ENCODE measurements around the gene DNAH12. TPM values are rescaled to one million over a fixed set of nuclear protein-coding genes. Genes with fewer than 3 reads are reported as not detected.

DNAH12 gene
- total RNA-seq, 8 experiments from 2014 or later: 0.21 to 6.6 (median 0.75) TPM

GRCh38 chr3:57281715-57282114 lies 262.4 kb downstream of the DNAH12 start:
- no peaks in the 10 kb centered on the region for H3K4me1 ChIP-seq (replicated peaks in 1 of 2)
- in situ Hi-C loops (cut with MboI; ENCODE audit: low pct_unique_long_range_greater_than_20kb in 2 of 9, low sequenced_read_pairs in 9 of 9, unreplicated experiment in 9 of 9): no loop called here
- WGBS, 10 experiments: 0 to 100% (median 85%) methylated on average over 1 of the region's 1 CpG; no CpG with 5 or more reads in 2 of the 10 experiments
- no peak overlapping the region for H3K4me3 ChIP-seq
- H3K27ac ChIP-seq: no peak overlapping the region
- ATAC-seq (replicated peaks in 6 of 8): peak in 1 of 8 experiments; percentile 48

GRCh38 chr3:57279685-57280084 lies 264.5 kb downstream of the DNAH12 start:
- ATAC-seq (replicated peaks in 6 of 8): no peak
- no peak overlapping the region for H3K27ac ChIP-seq
- 80 to 100% (median 93%) methylated on average over 1 to 5 of the region's 5 CpGs; no CpG with 5 or more reads in 3 of the 10 experiments for WGBS, 10 experiments
- no peak overlapping the region for H3K4me3 ChIP-seq
- in situ Hi-C loops (cut with MboI; ENCODE audit: low pct_unique_long_range_greater_than_20kb in 2 of 9, low sequenced_read_pairs in 9 of 9, unreplicated experiment in 9 of 9): no loop called here
- H3K4me1 ChIP-seq (replicated peaks in 1 of 2): no peaks in the 10 kb centered on the region

GRCh38 chr3:57278237-57278636 lies 265.9 kb downstream of the DNAH12 start:
- 100% methylated on average over 1 of the region's 1 CpG; no CpG with 5 or more reads in 6 of the 10 experiments for WGBS, 10 experiments
- H3K4me3 ChIP-seq: no peak overlapping the region
- no peak overlapping the region for H3K27ac ChIP-seq
- no peaks in the 10 kb centered on the region for H3K4me1 ChIP-seq (replicated peaks in 1 of 2)
- ATAC-seq (replicated peaks in 6 of 8): no peak
- in situ Hi-C loops (cut with MboI; ENCODE audit: low pct_unique_long_range_greater_than_20kb in 2 of 9, low sequenced_read_pairs in 9 of 9, unreplicated experiment in 9 of 9): no loop called here

GRCh38 chr3:57275393-57275792 lies 268.8 kb downstream of the DNAH12 start:
- no peak overlapping the region for H3K4me3 ChIP-seq
- in situ Hi-C loops (cut with MboI; ENCODE audit: low pct_unique_long_range_greater_than_20kb in 2 of 9, low sequenced_read_pairs in 9 of 9, unreplicated experiment in 9 of 9): no loop called here
- no peak for ATAC-seq (replicated peaks in 6 of 8)
- WGBS, 10 experiments: 33 to 100% (median 93%) methylated on average over 1 to 2 of the region's 2 CpGs; no CpG with 5 or more reads in 3 of the 10 experiments
- no peak overlapping the region for H3K27ac ChIP-seq
- H3K4me1 ChIP-seq (replicated peaks in 1 of 2): no peaks in the 10 kb centered on the region

GRCh38 chr3:57274845-57275244 lies 269.3 kb downstream of the DNAH12 start:
- WGBS, 10 experiments: 90 to 100% (median 99%) methylated on average over 2 to 5 of the region's 6 CpGs; no CpG with 5 or more reads in 4 of the 10 experiments
- no peak for ATAC-seq (replicated peaks in 6 of 8)
- Histone ChIP-seq H3K27ac (no peak overlapping the region), H3K4me3 (no peak overlapping the region), H3K4me1 (replicated peaks in 1 of 2) (no peaks in the 10 kb centered on the region)
- in situ Hi-C loops (cut with MboI; ENCODE audit: low pct_unique_long_range_greater_than_20kb in 2 of 9, low sequenced_read_pairs in 9 of 9, unreplicated experiment in 9 of 9): no loop called here

GRCh38 chr3:57268416-57268815 lies 275.7 kb downstream of the DNAH12 start:
- Histone ChIP-seq H3K4me1 (replicated peaks in 1 of 2) (no peaks in the 10 kb centered on the region), H3K4me3 (no peak overlapping the region), H3K27ac (no peak overlapping the region)
- 57 to 100% (median 89%) methylated on average over 1 of the region's 1 CpG; no CpG with 5 or more reads in 1 of the 10 experiments for WGBS, 10 experiments
- in situ Hi-C loops (cut with MboI; ENCODE audit: low pct_unique_long_range_greater_than_20kb in 2 of 9, low sequenced_read_pairs in 9 of 9, unreplicated experiment in 9 of 9): no loop called here
- peak in 1 of 8 experiments; percentile 37 for ATAC-seq (replicated peaks in 6 of 8)

- ATAC-seq (replicated peaks in 6 of 8): no peak
- in situ Hi-C loops (cut with MboI; ENCODE audit: low pct_unique_long_range_greater_than_20kb in 2 of 9, low sequenced_read_pairs in 9 of 9, unreplicated experiment in 9 of 9): no loop called here
- Histone ChIP-seq H3K4me1 (replicated peaks in 1 of 2) (no peaks in the 10 kb centered on the region), H3K4me3 (no peak overlapping the region), H3K27ac (no peak overlapping the region)
- 82 to 100% (median 99%) methylated on average over 2 to 3 of the region's 3 CpGs for WGBS, 10 experiments
These were observed 282.2 kb downstream of the DNAH12 start for GRCh38 chr3:57261929-57262328.

GRCh38 chr3:57261119-57261518 lies 283.0 kb downstream of the DNAH12 start:
- 78 to 100% (median 93%) methylated on average over 1 to 4 of the region's 4 CpGs for WGBS, 10 experiments
- Histone ChIP-seq H3K27ac (no peak overlapping the region), H3K4me1 (replicated peaks in 1 of 2) (no peaks in the 10 kb centered on the region), H3K4me3 (no peak overlapping the region)
- ATAC-seq (replicated peaks in 6 of 8): no peak
- in situ Hi-C loops (cut with MboI; ENCODE audit: low pct_unique_long_range_greater_than_20kb in 2 of 9, low sequenced_read_pairs in 9 of 9, unreplicated experiment in 9 of 9): no loop called here

GRCh38 chr3:57257678-57258077 lies 286.5 kb downstream of the DNAH12 start:
- H3K27ac ChIP-seq: no peak overlapping the region
- in situ Hi-C loops (cut with MboI; ENCODE audit: low pct_unique_long_range_greater_than_20kb in 2 of 9, low sequenced_read_pairs in 9 of 9, unreplicated experiment in 9 of 9): no loop called here

GRCh38 chr3:57256844-57257243 lies 287.3 kb downstream of the DNAH12 start:
- Histone ChIP-seq H3K27ac (no peak overlapping the region), H3K4me1 (replicated peaks in 1 of 2) (no peaks in the 10 kb centered on the region), H3K4me3 (no peak overlapping the region)
- 50 to 100% (median 80%) methylated on average over 1 to 3 of the region's 3 CpGs; no CpG with 5 or more reads in 1 of the 10 experiments for WGBS, 10 experiments
- in situ Hi-C loops (cut with MboI; ENCODE audit: low pct_unique_long_range_greater_than_20kb in 2 of 9, low sequenced_read_pairs in 9 of 9, unreplicated experiment in 9 of 9): no loop called here
- ATAC-seq (replicated peaks in 6 of 8): no peak

More at GRCh38 chr3:57257678-57258077, 286.5 kb downstream of the DNAH12 start:
- H3K4me3 ChIP-seq: no peak overlapping the region
- no peak for ATAC-seq (replicated peaks in 6 of 8)
- H3K4me1 ChIP-seq (replicated peaks in 1 of 2): no peaks in the 10 kb centered on the region

- 0 to 89% (median 40%) methylated on average over 1 of the region's 1 CpG; no CpG with 5 or more reads in 2 of the 10 experiments for WGBS, 10 experiments
- peak in 6 of 8 experiments; percentile 38 to 73 (median 60) for ATAC-seq (replicated peaks in 6 of 8)
- H3K4me1 ChIP-seq (replicated peaks in 1 of 2): no peaks in the 10 kb centered on the region
- H3K4me3 ChIP-seq: no peak overlapping the region
- in situ Hi-C loops (cut with MboI; ENCODE audit: low pct_unique_long_range_greater_than_20kb in 2 of 9, low sequenced_read_pairs in 9 of 9, unreplicated experiment in 9 of 9): no loop called here
- H3K27ac ChIP-seq: no peak overlapping the region
These were observed 291.7 kb downstream of the DNAH12 start for GRCh38 chr3:57252404-57252803.

- no peak overlapping the region for H3K4me3 ChIP-seq
- H3K4me1 ChIP-seq (replicated peaks in 1 of 2): no peaks in the 10 kb centered on the region
- 6 to 92% (median 83%) methylated on average over 1 to 2 of the region's 2 CpGs; no CpG with 5 or more reads in 1 of the 10 experiments for WGBS, 10 experiments
- peak in 3 of 8 experiments; percentile 23 to 72 (median 47) for ATAC-seq (replicated peaks in 6 of 8)
- no peak overlapping the region for H3K27ac ChIP-seq
- in situ Hi-C loops (cut with MboI; ENCODE audit: low pct_unique_long_range_greater_than_20kb in 2 of 9, low sequenced_read_pairs in 9 of 9, unreplicated experiment in 9 of 9): loop anchor here in 1 of 9 experiments (25.0 kb wide), 1 partner anchor 317 kb away; the partner anchor contains the start of gene PDE12
These were observed 299.2 kb downstream of the DNAH12 start for GRCh38 chr3:57244946-57245345.

Data from motor neuron (in vitro differentiated cells).